Neural crest cell (in vitro differentiated cells): ENCODE data around the gene SLC19A1. TPM values are rescaled to one million over a fixed set of nuclear protein-coding genes. Genes with fewer than 3 reads are reported as not detected.

Experiments used
- DNase-seq: peaks from one replicate; pipeline ENCODE4 v3.0.0; 2021; ENCODE audit warnings: low read depth, mixed read lengths, low spot score
- H3K27ac Mint-ChIP-seq: one replicate; pipeline ENCODE4 v1.8.0; 2021; ENCODE audit warnings: mild to moderate bottlenecking, mixed read lengths; ENCODE audit not compliant: unreplicated experiment
- H3K27me3 Mint-ChIP-seq: 2 replicates; pipeline ENCODE4 v1.8.0; 2021; ENCODE audit warnings: low read depth, mild to moderate bottlenecking, mixed read lengths
- H3K36me3 Mint-ChIP-seq: 2 replicates; pipeline ENCODE4 v1.8.0; 2021; ENCODE audit warnings: low read depth, mild to moderate bottlenecking, mixed read lengths
- H3K4me1 Mint-ChIP-seq: 2 replicates; pipeline ENCODE4 v1.8.0; 2021; ENCODE audit warnings: mixed read lengths
- H3K4me3 Mint-ChIP-seq: one replicate; pipeline ENCODE4 v1.8.0; 2021; ENCODE audit warnings: mild to moderate bottlenecking, mixed read lengths
- H3K9me3 Mint-ChIP-seq: 2 replicates; pipeline ENCODE4 v1.8.0; 2021; ENCODE audit warnings: mixed read lengths
- total RNA-seq: library from RNA; stranded (reverse); gene quantifications from 2 replicates; pipeline ENCODE4 v1.2.1, GENCODE V29; 2021
- TF ChIP-seq, protein P1 (sequence below): fragments of 200-600 bp; sonication (generic); conservative IDR thresholded peaks from 2 replicates; pipeline ENCODE4 v1.5.0; 2021; ENCODE audit warnings: antibody characterized with exemption, mild to moderate bottlenecking

The SLC19A1 gene
- total RNA-seq, 1 donor from 2014 or later = 35.1 TPM

- no peak overlapping the region for H3K27ac Mint-ChIP-seq
- DNase-seq = no peak
- H3K36me3 Mint-ChIP-seq = peaks cover 56% of the 10 kb centered on the region
- H3K4me3 Mint-ChIP-seq = no peak overlapping the region
- no peaks in the 10 kb centered on the region for H3K27me3 Mint-ChIP-seq
- TF ChIP-seq, protein P1, sequence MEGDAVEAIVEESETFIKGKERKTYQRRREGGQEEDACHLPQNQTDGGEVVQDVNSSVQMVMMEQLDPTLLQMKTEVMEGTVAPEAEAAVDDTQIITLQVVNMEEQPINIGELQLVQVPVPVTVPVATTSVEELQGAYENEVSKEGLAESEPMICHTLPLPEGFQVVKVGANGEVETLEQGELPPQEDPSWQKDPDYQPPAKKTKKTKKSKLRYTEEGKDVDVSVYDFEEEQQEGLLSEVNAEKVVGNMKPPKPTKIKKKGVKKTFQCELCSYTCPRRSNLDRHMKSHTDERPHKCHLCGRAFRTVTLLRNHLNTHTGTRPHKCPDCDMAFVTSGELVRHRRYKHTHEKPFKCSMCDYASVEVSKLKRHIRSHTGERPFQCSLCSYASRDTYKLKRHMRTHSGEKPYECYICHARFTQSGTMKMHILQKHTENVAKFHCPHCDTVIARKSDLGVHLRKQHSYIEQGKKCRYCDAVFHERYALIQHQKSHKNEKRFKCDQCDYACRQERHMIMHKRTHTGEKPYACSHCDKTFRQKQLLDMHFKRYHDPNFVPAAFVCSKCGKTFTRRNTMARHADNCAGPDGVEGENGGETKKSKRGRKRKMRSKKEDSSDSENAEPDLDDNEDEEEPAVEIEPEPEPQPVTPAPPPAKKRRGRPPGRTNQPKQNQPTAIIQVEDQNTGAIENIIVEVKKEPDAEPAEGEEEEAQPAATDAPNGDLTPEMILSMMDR = no peak
- peaks cover 31% of the 10 kb centered on the region for H3K9me3 Mint-ChIP-seq
- H3K4me1 Mint-ChIP-seq = no peaks in the 10 kb centered on the region
Observed at GRCh38 chr21:45519182-45519581, 23.1 kb downstream of the SLC19A1 start.

DNA sequence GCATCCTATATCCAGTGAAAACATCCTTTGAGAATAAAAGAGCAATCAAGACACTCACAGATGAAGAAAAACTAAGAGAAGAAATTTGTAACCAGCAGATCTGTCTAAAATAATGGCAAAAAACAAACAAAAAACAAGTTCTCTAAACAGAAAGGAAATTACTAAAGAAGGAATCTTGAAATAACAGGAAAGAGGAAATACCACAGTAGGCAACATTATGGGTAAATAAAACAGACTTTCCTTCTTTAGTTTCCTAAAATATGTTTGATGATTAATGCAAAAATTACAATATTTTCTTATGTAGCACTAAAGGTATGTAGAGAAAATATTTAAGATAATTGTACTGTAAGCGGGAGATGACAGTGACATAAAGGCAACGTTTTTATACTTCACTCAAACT, 23.5 kb downstream of the SLC19A1 start:
- Mint-ChIP-seq H3K4me3 (no peak overlapping the region), H3K27me3 (no peaks in the 10 kb centered on the region), H3K27ac (no peak overlapping the region), H3K4me1 (no peaks in the 10 kb centered on the region), H3K9me3 (peaks cover 31% of the 10 kb centered on the region), H3K36me3 (peaks cover 56% of the 10 kb centered on the region)
- TF ChIP-seq, protein P1 = no peak
- no peak for DNase-seq

DNA sequence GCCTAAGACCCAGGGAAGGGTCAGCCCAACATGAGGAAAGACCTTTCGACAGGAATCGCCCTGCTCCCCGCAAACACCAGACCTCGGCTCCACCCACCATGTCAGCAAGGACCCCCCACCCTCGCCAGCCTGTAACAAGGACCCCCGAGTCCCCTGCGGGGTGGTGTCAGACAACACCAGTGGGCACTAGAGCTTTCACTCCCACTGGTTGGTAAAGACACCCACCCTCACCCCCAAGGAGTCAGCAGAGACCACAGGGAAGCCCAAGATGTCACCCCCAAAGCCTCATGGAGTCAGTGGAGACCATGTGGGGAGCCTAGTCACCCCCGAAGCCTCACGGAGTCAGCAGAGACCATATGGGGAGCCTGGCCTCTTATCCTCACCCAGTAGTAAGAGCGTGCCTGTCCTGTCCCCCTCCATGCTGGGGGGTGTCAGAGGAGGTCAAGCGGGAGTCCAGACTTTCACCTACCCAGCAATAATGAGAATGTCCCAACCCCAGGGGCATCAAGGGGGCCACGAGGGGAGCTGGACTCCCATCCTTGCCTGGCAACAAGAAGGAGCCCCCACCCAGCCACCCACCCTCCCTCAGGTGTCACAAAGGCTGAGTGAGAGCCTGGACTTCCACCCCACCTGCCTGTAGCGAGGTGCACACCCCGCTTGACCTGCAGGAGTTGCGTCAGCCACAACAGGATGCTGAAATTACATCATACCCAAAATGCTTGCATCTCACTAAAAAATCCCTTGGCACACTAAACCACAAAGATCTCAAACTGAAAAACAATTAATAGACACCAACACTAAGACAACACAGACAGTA, 24.8 kb downstream of the SLC19A1 start:
- DNase-seq = no peak
- TF ChIP-seq, protein P1 = no peak
- Mint-ChIP-seq H3K4me3 (no peak overlapping the region), H3K4me1 (no peaks in the 10 kb centered on the region), H3K27me3 (no peaks in the 10 kb centered on the region), H3K27ac (no peak overlapping the region), H3K9me3 (peaks cover 29% of the 10 kb centered on the region), H3K36me3 (peaks cover 48% of the 10 kb centered on the region)

DNA sequence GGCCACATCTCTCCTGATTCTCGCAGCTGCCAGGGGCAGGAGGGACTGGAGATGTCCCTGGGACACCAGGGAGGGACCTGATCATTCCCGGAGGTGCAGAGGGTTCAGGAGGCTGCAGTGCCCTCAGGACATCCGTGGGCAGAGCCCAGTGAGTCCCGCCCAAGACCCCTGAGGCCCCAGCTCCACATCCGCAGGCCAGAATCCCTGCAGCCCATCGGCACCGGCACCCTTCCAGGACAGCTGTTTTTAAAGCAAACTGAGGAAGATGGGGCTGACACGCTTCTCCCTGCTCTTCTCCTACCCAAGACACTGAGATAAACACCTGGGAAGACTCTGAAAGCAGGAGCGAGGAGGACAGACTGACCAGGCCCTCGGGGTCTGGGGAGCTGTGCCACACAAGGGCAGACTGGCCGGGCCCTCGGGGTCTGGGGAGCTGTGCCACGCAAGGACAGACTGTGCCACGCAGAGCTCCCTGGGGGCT, 25.5 kb downstream of the SLC19A1 start:
- no peak overlapping the region for H3K4me3 Mint-ChIP-seq
- H3K36me3 Mint-ChIP-seq = peaks cover 40% of the 10 kb centered on the region
- no peak for DNase-seq
- no peaks in the 10 kb centered on the region for H3K4me1 Mint-ChIP-seq
- TF ChIP-seq, protein P1 = no peak
- H3K27ac Mint-ChIP-seq = no peak overlapping the region
- H3K27me3 Mint-ChIP-seq = no peaks in the 10 kb centered on the region
- H3K9me3 Mint-ChIP-seq = peaks cover 23% of the 10 kb centered on the region

- TF ChIP-seq, protein P1 = no peak
- Mint-ChIP-seq H3K27me3 (no peaks in the 10 kb centered on the region), H3K27ac (no peak overlapping the region), H3K4me3 (no peak overlapping the region), H3K36me3 (peaks cover 35% of the 10 kb centered on the region), H3K9me3 (peaks cover 19% of the 10 kb centered on the region), H3K4me1 (no peaks in the 10 kb centered on the region)
- DNase-seq = no peak
Observed at GRCh38 chr21:45516071-45516670, 26.1 kb downstream of the SLC19A1 start.
